ENCODE data around the gene KPTN. TPM values are rescaled to one million over a fixed set of nuclear protein-coding genes. Genes with fewer than 3 reads are reported as not detected.

The KPTN gene
- total and polyA plus RNA-seq, 4 donors: 2.3 to 6.0 (median 4.0) TPM

- Histone ChIP-seq H3K4me3 (ENCODE audit: low read depth in 1 of 3, low read length in 3 of 3) (peak overlapping the region; percentile 12 to 17 (median 16)), H3K36me3 (ENCODE audit: control insufficient read depth in 4 of 4, insufficient read depth in 3 of 4, low read depth in 1 of 4, low read length in 3 of 4) (peaks cover 0 to 3% (median under 1%) of the 10 kb centered on the region in 4 donors), H3K9ac (ENCODE audit: low read depth in 1 of 2, low read length in 2 of 2) (no peak overlapping the region), H3K27me3 (ENCODE audit: control insufficient read depth in 4 of 4, insufficient read depth in 4 of 4, low read length in 3 of 4) (no peaks in the 10 kb centered on the region), H3K4me1 (ENCODE audit: control insufficient read depth in 4 of 4, insufficient read depth in 4 of 4, low read length in 3 of 4) (peaks cover 25 to 79% (median 67%) of the 10 kb centered on the region in 4 donors), H3K9me3 (ENCODE audit: control insufficient read depth in 4 of 4, low read length in 3 of 4) (no peaks in the 10 kb centered on the region), H3K27ac (ENCODE audit: low read depth in 1 of 2, low read length in 2 of 2) (peak overlapping the region; percentile 85 to 87)
- 68% methylated on average over 12 of the region's 12 CpGs for WGBS
- TF ChIP-seq YY1 (IDR thresholded peaks at IDR 0.05): no peak
- no peak for TF ChIP-seq EGR1 (IDR thresholded peaks at IDR 0.05; ENCODE audit: low read depth in 2 of 2)
- TF ChIP-seq REST (IDR thresholded peaks at IDR 0.05): no peak
- no peak for DNase-seq (ENCODE audit: low spot score)
These were observed 26.6 kb upstream of the KPTN start for GRCh38 chr19:47510516-47511127.

DNA sequence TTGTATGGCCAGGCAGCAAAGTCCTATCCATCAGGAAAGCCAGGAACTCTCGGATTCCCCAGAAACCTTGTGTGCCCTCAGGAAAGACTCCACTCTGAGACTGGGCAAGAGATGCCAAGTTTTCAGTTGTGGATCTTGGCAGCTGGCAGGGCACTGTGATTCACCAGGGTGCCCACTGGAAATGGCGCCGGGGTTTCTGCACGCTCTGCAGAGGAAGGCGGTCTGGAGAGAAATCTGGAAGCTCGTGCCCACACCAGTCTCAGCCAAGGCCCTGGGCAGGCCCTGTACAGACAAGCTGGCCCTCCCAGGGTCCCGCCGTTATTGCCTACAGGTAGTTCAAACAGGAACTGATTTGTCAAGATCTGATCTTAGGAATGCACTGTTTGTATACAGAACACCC is 26.0 kb upstream of the KPTN start:
- H3K4me3 ChIP-seq (ENCODE audit: low read depth in 1 of 3, low read length in 3 of 3): no peak overlapping the region

DNA sequence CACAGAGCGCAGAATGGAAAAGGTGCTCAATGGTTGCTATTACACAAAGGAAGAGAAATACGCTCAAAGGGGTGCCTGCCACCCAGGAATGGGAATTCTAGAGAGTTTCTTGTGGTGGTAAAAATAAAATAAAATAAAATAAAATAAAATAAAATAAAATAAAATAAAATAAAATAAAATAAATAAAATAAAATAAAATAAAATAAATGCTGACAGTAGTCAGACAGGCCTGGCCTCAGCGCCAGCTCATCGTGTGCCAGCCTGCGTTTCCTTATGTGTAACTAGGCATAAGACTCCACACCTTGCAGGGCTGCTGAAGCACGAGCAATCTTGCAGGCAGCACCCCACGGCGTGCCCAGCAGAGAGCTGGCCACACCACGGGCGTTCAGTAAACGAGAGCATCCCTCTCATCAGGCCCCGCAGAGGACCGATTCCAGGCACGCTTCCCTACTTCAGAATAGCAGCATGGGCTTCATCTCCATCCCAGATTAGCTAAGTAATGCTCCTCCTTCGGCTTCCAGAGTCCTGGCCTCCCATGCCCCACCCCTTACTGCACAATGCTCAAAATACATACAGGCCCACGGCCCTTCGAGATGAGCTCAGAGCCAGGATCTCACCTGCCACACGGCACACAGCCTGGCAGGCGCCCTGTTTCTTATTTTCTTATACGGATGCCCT is 25.3 kb upstream of the KPTN start:
- Histone ChIP-seq H3K9ac (ENCODE audit: low read depth in 1 of 2, low read length in 2 of 2) (no peak overlapping the region), H3K4me1 (ENCODE audit: control insufficient read depth in 4 of 4, insufficient read depth in 4 of 4, low read length in 3 of 4) (peaks cover 25 to 83% (median 66%) of the 10 kb centered on the region in 4 donors), H3K9me3 (ENCODE audit: control insufficient read depth in 4 of 4, low read length in 3 of 4) (no peaks in the 10 kb centered on the region), H3K36me3 (ENCODE audit: control insufficient read depth in 4 of 4, insufficient read depth in 3 of 4, low read depth in 1 of 4, low read length in 3 of 4) (peaks cover 0 to 3% (median under 1%) of the 10 kb centered on the region in 4 donors), H3K4me3 (ENCODE audit: low read depth in 1 of 3, low read length in 3 of 3) (no peak overlapping the region), H3K27ac (ENCODE audit: low read depth in 1 of 2, low read length in 2 of 2) (peak overlapping the region in 1 of 2 donors; percentile 56), H3K27me3 (ENCODE audit: control insufficient read depth in 4 of 4, insufficient read depth in 4 of 4, low read length in 3 of 4) (no peaks in the 10 kb centered on the region)
- no peak for DNase-seq (ENCODE audit: low spot score)
- TF ChIP-seq ATF3 (IDR thresholded peaks at IDR 0.05): no peak
- no peak for TF ChIP-seq JUND (IDR thresholded peaks at IDR 0.05)
- TF ChIP-seq, protein P1, sequence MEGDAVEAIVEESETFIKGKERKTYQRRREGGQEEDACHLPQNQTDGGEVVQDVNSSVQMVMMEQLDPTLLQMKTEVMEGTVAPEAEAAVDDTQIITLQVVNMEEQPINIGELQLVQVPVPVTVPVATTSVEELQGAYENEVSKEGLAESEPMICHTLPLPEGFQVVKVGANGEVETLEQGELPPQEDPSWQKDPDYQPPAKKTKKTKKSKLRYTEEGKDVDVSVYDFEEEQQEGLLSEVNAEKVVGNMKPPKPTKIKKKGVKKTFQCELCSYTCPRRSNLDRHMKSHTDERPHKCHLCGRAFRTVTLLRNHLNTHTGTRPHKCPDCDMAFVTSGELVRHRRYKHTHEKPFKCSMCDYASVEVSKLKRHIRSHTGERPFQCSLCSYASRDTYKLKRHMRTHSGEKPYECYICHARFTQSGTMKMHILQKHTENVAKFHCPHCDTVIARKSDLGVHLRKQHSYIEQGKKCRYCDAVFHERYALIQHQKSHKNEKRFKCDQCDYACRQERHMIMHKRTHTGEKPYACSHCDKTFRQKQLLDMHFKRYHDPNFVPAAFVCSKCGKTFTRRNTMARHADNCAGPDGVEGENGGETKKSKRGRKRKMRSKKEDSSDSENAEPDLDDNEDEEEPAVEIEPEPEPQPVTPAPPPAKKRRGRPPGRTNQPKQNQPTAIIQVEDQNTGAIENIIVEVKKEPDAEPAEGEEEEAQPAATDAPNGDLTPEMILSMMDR (IDR thresholded peaks at IDR 0.05; ENCODE audit: low read depth, low read length, missing input control): no peak
- TF ChIP-seq FOXA1 (IDR thresholded peaks at IDR 0.05): no peak
- no peak for TF ChIP-seq RAD21 (IDR thresholded peaks at IDR 0.05)
- no peak for TF ChIP-seq HNF4A (conservative IDR thresholded peaks at IDR 0.05)
- no peak for TF ChIP-seq EGR1 (IDR thresholded peaks at IDR 0.05; ENCODE audit: low read depth in 2 of 2)
- TF ChIP-seq FOXA2 (IDR thresholded peaks at IDR 0.05): no peak
- no peak for TF ChIP-seq ZBTB33 (IDR thresholded peaks at IDR 0.05)
- WGBS: 85% methylated on average over 20 of the region's 20 CpGs

More for the DNA sequence above, 26.0 kb upstream of the KPTN start:
- H3K27me3 ChIP-seq (ENCODE audit: control insufficient read depth in 4 of 4, insufficient read depth in 4 of 4, low read length in 3 of 4): no peaks in the 10 kb centered on the region
- H3K9ac ChIP-seq (ENCODE audit: low read depth in 1 of 2, low read length in 2 of 2): no peak overlapping the region
- DNase-seq (ENCODE audit: low spot score): no peak
- H3K9me3 ChIP-seq (ENCODE audit: control insufficient read depth in 4 of 4, low read length in 3 of 4): no peaks in the 10 kb centered on the region
- H3K36me3 ChIP-seq (ENCODE audit: control insufficient read depth in 4 of 4, insufficient read depth in 3 of 4, low read depth in 1 of 4, low read length in 3 of 4): peaks cover 0 to 3% (median under 1%) of the 10 kb centered on the region in 4 donors
- TF ChIP-seq SP1 (IDR thresholded peaks at IDR 0.05) (no peak), NR2F2 (IDR thresholded peaks at IDR 0.05) (no peak), YY1 (IDR thresholded peaks at IDR 0.05) (peak; percentile 44)
- TF ChIP-seq, protein P1 (IDR thresholded peaks at IDR 0.05; ENCODE audit: low read depth, low read length, missing input control): no peak
- peak overlapping the region in 1 of 2 donors; percentile 56 for H3K27ac ChIP-seq (ENCODE audit: low read depth in 1 of 2, low read length in 2 of 2)
- peaks cover 25 to 83% (median 66%) of the 10 kb centered on the region in 4 donors for H3K4me1 ChIP-seq (ENCODE audit: control insufficient read depth in 4 of 4, insufficient read depth in 4 of 4, low read length in 3 of 4)
- 30% methylated on average over 8 of the region's 8 CpGs for WGBS

Data from liver (tissue), 9 donors.